IMR-90 (cell line): ENCODE results near the gene P3H1. TPM values are rescaled to one million over a fixed set of nuclear protein-coding genes. Genes with fewer than 3 reads are reported as not detected.

Source experiments
- ATAC-seq: fragments of 200-7000 bp; cut with Tn5 transposase; 2 replicates; pipeline ENCODE4 v1.9.1; 2020; ENCODE audit warnings: low read depth, mild to moderate bottlenecking, moderate library complexity
- BruUV-seq: library from RNA; stranded (reverse); fragments of 400-500 nt; replicated peaks from 2 replicates; lab custom pipeline; 2021; lab: Mats Ljungman, UMichigan
- CTCF ChIA-PET: fragments of 300-600 bp; formaldehyde crosslinking; extraction: SDS; loops from one replicate; lab custom pipeline; 2021; ENCODE audit warnings: antibody characterized with exemption; lab: Yijun Ruan, JAX
- POLR2A ChIA-PET: fragments of 300-600 bp; sonication (Branson Sonifier 250); formaldehyde crosslinking; loops from one replicate; lab custom pipeline; 2022; ENCODE audit warnings: antibody characterized with exemption; ENCODE audit not compliant: unreplicated experiment; lab: Charles Lee
- DNase-seq: peaks from one replicate; pipeline ENCODE4 v3.0.0; 2013
- H2AFZ ChIP-seq: replicated peaks from 2 replicates; pipeline ENCODE3; 2013; ENCODE audit warnings: low read length, mild to moderate bottlenecking; ENCODE audit not compliant: poor library complexity
- H2AK5ac ChIP-seq: 2 replicates; pipeline ENCODE4 v1.6.1; 2013; ENCODE audit warnings: low read depth, low read length, inconsistent platforms
- H2AK9ac ChIP-seq: replicated peaks from 2 replicates; pipeline ENCODE3; 2013; ENCODE audit warnings: mild to moderate bottlenecking, low read depth, low read length, moderate library complexity; ENCODE audit not compliant: poor library complexity
- H2BK120ac ChIP-seq: 2 replicates; pipeline ENCODE4 v1.6.1; 2013; ENCODE audit warnings: low read depth, low read length, inconsistent platforms
- H2BK15ac ChIP-seq: 3 replicates; pipeline ENCODE4 v1.6.1; 2013; ENCODE audit warnings: low read depth, low read length, inconsistent platforms
- H2BK20ac ChIP-seq: 2 replicates; pipeline ENCODE4 v1.6.1; 2013; ENCODE audit warnings: low read depth, mild to moderate bottlenecking, inconsistent platforms, low read length, moderate library complexity
- H2BK5ac ChIP-seq: 2 replicates; pipeline ENCODE4 v1.6.1; 2013; ENCODE audit warnings: mild to moderate bottlenecking, low read depth, low read length, inconsistent platforms; ENCODE audit not compliant: poor library complexity, severe bottlenecking
- H3K14ac ChIP-seq: replicated peaks from 2 replicates; pipeline ENCODE4 v1.6.1; 2013; ENCODE audit warnings: low read depth, low read length, inconsistent platforms
- H3K18ac ChIP-seq: 2 replicates; pipeline ENCODE4 v1.6.1; 2013; ENCODE audit warnings: low read depth, low read length, control low read depth
- H3K23ac ChIP-seq: 2 replicates; pipeline ENCODE4 v1.6.1; 2013; ENCODE audit warnings: low read depth, low read length, inconsistent platforms
- H3K27ac ChIP-seq: 2 replicates; pipeline ENCODE4 v1.5.1; 2013; ENCODE audit warnings: mild to moderate bottlenecking, control low read depth, low read length; ENCODE audit not compliant: insufficient read depth
- H3K27me3 ChIP-seq: 2 replicates; pipeline ENCODE4 v1.6.1; 2013; ENCODE audit warnings: low read length; ENCODE audit not compliant: control insufficient read depth, insufficient read depth
- H3K36me3 ChIP-seq: 2 replicates; pipeline ENCODE4 v1.6.1; 2013; ENCODE audit warnings: low read length, mixed read lengths; ENCODE audit not compliant: control insufficient read depth, insufficient read depth
- H3K4ac ChIP-seq: 2 replicates; pipeline ENCODE4 v1.6.1; 2013; ENCODE audit warnings: low read depth, low read length, inconsistent platforms
- H3K4me1 ChIP-seq: 2 replicates; pipeline ENCODE4 v1.6.1; 2013; ENCODE audit warnings: low read length, mixed read lengths; ENCODE audit not compliant: control insufficient read depth, insufficient read depth
- H3K4me2 ChIP-seq: 2 replicates; pipeline ENCODE4 v1.6.1; 2013; ENCODE audit warnings: low read depth, mild to moderate bottlenecking, control low read depth, low read length, moderate library complexity
- H3K4me3 ChIP-seq: 2 replicates; pipeline ENCODE4 v1.5.1; 2013; ENCODE audit warnings: low read depth, mild to moderate bottlenecking, control low read depth, low read length, moderate library complexity; ENCODE audit not compliant: insufficient read depth
- H3K56ac ChIP-seq: 2 replicates; pipeline ENCODE4 v1.6.1; 2013; ENCODE audit warnings: low read length, inconsistent platforms; ENCODE audit not compliant: insufficient read depth; ENCODE audit errors: extremely low read depth
- H3K79me1 ChIP-seq, 2 experiments: 2 replicates each; pipeline ENCODE4 v1.6.1; 2013; ENCODE audit warnings: low read length in 2 of 2, inconsistent platforms in 1 of 2, low read depth in 1 of 2
- H3K9ac ChIP-seq: 2 replicates; pipeline ENCODE4 v1.6.1; 2013; ENCODE audit warnings: low read depth, low read length, control low read depth
- H3K9me1 ChIP-seq: 2 replicates; pipeline ENCODE4 v1.6.1; 2013; ENCODE audit warnings: low read length, inconsistent platforms; ENCODE audit not compliant: insufficient read depth
- H3K9me3 ChIP-seq: 2 replicates; pipeline ENCODE4 v1.6.1; 2013; ENCODE audit warnings: low read length; ENCODE audit not compliant: control insufficient read depth, insufficient read depth
- H4K20me1 ChIP-seq: 2 replicates; pipeline ENCODE4 v1.6.1; 2013; ENCODE audit warnings: low read length, inconsistent platforms; ENCODE audit not compliant: insufficient read depth
- H4K5ac ChIP-seq: 2 replicates; pipeline ENCODE4 v1.6.1; 2013; ENCODE audit warnings: mild to moderate bottlenecking, low read depth, low read length, control low read depth
- H4K8ac ChIP-seq, 2 experiments: 2 replicates each; pipeline ENCODE4 v1.6.1; 2013; ENCODE audit warnings: low read depth in 2 of 2, low read length in 2 of 2, control low read depth in 1 of 2, inconsistent platforms in 1 of 2
- H4K91ac ChIP-seq: 2 replicates; pipeline ENCODE4 v1.6.1; 2013; ENCODE audit warnings: low read depth, low read length, inconsistent platforms; ENCODE audit not compliant: insufficient read depth
- CEBPB ChIP-seq: IDR thresholded peaks from 2 replicates; pipeline ENCODE4 v1.6.1; 2012; ENCODE audit warnings: low read depth, low read length, improper control_type of control experiment
- WGBS, 2 experiments: methylation state at CpG; one replicate each; pipeline versions ENCODE4 v1.1.5 to v1.1.7; 2013; ENCODE audit warnings: missing lambda C conversion rate in 2 of 2; ENCODE audit not compliant: insufficient read length in 1 of 2; ENCODE audit errors: extremely low coverage in 2 of 2; 5-methylcytosine and 5-hydroxymethylcytosine counted together
- dilution Hi-C: fragments of 300-500 bp; cut with HindIII; formaldehyde crosslinking; loops from one replicate; pipeline ENCODE4 v1.14.3; 2018; ENCODE audit warnings: low sequenced_read_pairs; ENCODE audit not compliant: unreplicated experiment
- in situ Hi-C: fragments of 300-500 bp; cut with MboI; formaldehyde crosslinking; loops from 3 replicates; pipeline ENCODE4 v1.14.3; 2019; ENCODE audit warnings: low sequenced_read_pairs, inconsistent platforms, mixed read lengths
- intact Hi-C: fragments of 100-400 bp; cut with micrococcal nuclease; formaldehyde crosslinking; loops from 2 replicates; pipeline ENCODE4 v1.10.0; 2022
- polyA plus RNA-seq, 3 experiments: library from polyadenylated mRNA; depleted of rRNA; stranded (reverse); fragments of >200 nt; gene quantifications; 2 replicates each; pipeline ENCODE4 v1.2.3, GENCODE V29; 2012; ENCODE audit warnings: low replicate concordance in 1 of 3
- total RNA-seq: library from RNA; depleted of rRNA; stranded (reverse); fragments of >200 nt; gene quantifications from 2 replicates; pipeline ENCODE4 v1.2.3, GENCODE V29; 2012

The P3H1 gene
- total and polyA plus RNA-seq, 2 of the 4 experiments (the other 2 are of a cell fraction), result 108 to 210 TPM

DNA sequence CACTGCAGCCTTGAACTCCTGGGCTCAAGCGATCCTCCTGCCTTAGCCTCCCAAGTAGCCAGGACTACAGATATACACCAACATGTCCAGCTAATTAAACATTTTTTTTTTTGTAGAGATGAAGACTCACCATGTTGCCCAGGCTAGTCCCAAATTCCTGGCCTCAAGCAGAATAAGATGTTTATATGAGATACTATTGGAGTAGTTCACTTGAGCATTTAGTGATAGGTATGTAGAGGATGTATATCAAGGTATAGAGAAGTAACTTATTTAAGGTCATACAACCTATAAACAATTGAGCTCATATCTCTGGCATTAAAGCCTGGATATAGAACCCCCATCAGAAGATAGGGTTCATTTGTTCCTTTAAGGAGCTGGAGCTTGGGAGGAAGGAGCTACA lies 13.3 kb upstream of the P3H1 start:
- H4K91ac ChIP-seq, result no peak overlapping the region
- DNase-seq (no peak), ATAC-seq (no peak)
- no peak overlapping the region for H3K23ac ChIP-seq
- H3K18ac ChIP-seq, result no peak overlapping the region
- no peak overlapping the region for H3K4ac ChIP-seq
- H3K9ac ChIP-seq, result no peak overlapping the region
- no peak overlapping the region for H4K8ac ChIP-seq
- no peaks in the 10 kb centered on the region for H3K4me1 ChIP-seq
- H3K36me3 ChIP-seq, result peaks cover 16% of the 10 kb centered on the region
- H3K9me3 ChIP-seq, result no peaks in the 10 kb centered on the region
- intact Hi-C loops (no loop called here), in situ Hi-C loops (loop anchor here (10.0 kb wide), 1 partner anchor 135 kb away; no protein-coding TSS in a partner anchor), dilution Hi-C loops (no loop called here)
- no peaks in the 10 kb centered on the region; the same call in 1 of the 2 replicates for H4K20me1 ChIP-seq
- H2BK15ac ChIP-seq, result no peak overlapping the region
- TF ChIP-seq CEBPB, result no peak
- H2AK9ac ChIP-seq, result no peak overlapping the region
- ChIA-PET POLR2A (no interaction called here), CTCF (interaction anchor here (1.0 kb wide), 1 partner anchor 293 kb away, joined by 5 read pairs; no protein-coding TSS in a partner anchor)
- no peak overlapping the region for H3K14ac ChIP-seq
- H3K27ac ChIP-seq, result no peak overlapping the region
- no CpG with 5 or more reads among the region's 1 CpG for WGBS, 2 experiments
- no peak overlapping the region for H2AK5ac ChIP-seq
- no TSS peak for BruUV-seq
- peaks cover 3 to 9% of the 10 kb centered on the region in 2 experiments; a peak in 2 of 4 replicates for H3K79me1 ChIP-seq
- H2BK120ac ChIP-seq, result no peak overlapping the region
- no peak overlapping the region for H4K5ac ChIP-seq
- no peak overlapping the region for H3K4me3 ChIP-seq
- no peak overlapping the region for H2AFZ ChIP-seq
- no peak overlapping the region for H2BK20ac ChIP-seq
- H3K27me3 ChIP-seq, result no peaks in the 10 kb centered on the region
- peaks cover under 1% of the 10 kb centered on the region; the same call in 1 of the 2 replicates for H3K9me1 ChIP-seq
- H3K56ac ChIP-seq, result no peak overlapping the region
- no peak overlapping the region for H3K4me2 ChIP-seq
- no peak overlapping the region for H2BK5ac ChIP-seq
